Fibroblast of skin of right quadriceps (primary cell): ENCODE measurements around the gene SUPT20HL1.
A peak's percentile ranks its signal among the peaks of the same experiment; 100 is the strongest.
"Not testable (repeated sequence)": the region's sequence is repeated elsewhere in the genome, so short reads cannot be mapped to it uniquely, and the experiment has no call there.

ENCODE experiments used
- DNase-seq: peaks from one replicate; pipeline ENCODE4 v3.0.0-alpha.2; 2013

The SUPT20HL1 gene

DNA sequence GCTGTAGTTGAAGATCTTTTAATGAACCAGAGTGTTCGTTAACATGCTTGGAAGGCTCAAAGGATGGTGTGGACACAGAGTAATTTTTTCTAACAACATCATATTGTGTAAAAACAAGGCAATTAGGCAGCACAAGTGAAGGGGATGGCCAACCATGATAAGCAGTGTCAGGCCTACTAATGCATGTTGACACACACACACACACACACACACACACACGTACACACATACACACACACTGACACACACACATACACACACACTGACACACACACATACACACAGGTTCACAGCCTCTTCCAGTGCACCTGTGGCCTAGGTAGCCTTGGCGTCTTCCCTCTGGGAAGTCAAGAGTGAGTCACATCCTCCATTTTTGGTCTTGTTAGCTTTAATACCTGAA, at the start of gene SUPT20HL1:
TSS of gene SUPT20HL1 (plus strand) at position 368 of the 400 bp plus-strand sequence. CDS start 2,122 bp downstream, outside the sequence.
- no peak for DNase-seq

DNA sequence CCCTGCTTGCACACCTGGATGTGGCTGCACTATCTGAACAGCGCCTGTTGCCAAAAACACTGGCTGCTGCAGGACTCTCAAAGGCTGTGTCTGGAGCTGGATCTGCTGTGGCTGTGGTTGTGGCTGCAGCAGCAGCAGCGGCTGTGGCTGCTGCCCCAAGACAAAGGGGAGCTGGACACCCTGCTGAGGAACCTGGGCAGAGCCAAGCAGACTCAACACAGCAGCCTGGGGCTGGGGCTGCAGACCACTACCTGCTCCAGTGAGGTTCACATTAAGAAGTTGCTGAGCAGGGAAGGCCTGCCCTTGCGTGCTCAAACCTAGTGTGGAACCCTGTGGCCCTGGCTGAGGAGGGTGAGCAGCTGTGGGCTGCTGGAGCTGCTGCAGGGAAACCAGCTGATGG, 49.5 kb upstream of the SUPT20HL1 start:
- DNase-seq: not testable (repeated sequence)

DNA sequence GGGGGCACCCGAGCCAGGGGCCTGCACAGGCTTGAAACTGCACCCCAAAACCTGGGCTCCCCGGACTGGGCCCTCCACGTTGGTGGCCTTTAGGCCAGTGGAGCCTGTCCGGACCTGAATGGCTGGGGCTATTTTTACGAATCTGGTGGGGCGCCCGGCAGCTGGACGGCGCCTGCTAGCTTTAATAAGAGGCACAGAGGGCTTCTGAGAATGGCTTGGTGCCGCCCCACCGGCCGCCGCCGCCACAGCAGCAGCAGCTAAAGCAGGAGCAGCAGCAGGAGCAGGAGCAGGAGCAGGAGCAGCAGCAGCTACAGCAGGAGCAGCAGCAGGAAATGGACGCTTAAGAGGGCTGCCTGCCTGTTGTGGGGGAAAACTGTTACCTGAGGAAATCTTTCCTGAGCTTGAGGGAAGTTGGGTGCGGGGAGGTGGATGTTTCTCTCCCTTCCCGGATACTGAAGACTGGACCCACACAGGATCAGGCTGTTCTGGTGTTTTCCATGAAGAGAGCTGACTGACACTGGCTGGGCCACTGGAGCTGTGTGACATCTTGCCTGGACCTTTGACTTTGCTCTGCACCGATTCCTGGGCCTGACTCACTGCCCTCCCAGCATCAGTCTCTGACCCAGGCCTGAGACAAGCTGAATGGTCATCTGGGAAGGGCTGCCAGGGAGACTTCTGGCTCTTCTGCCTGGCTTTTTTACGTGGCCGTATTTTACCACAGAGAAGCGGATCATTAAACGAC, 48.8 kb upstream of the SUPT20HL1 start:
- not testable (repeated sequence) for DNase-seq

DNA sequence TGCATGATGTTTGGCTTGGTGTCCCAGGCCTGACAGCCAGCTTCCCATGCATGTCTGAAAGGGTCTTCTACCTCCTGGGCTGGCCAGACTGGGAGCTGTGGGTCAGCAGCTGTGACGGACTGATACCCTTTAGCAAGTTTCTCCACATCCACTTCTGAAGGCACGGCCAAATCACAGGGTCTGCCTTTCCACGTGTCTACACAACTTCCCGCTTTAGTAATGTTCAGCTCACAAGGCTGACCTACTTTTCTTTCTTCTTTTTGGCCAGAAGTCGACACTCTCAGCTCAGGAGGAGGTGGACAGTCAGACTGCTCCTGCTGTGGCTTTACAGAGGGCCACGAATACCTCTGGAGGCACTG, 48.2 kb upstream of the SUPT20HL1 start:
- not testable (repeated sequence) for DNase-seq

DNA sequence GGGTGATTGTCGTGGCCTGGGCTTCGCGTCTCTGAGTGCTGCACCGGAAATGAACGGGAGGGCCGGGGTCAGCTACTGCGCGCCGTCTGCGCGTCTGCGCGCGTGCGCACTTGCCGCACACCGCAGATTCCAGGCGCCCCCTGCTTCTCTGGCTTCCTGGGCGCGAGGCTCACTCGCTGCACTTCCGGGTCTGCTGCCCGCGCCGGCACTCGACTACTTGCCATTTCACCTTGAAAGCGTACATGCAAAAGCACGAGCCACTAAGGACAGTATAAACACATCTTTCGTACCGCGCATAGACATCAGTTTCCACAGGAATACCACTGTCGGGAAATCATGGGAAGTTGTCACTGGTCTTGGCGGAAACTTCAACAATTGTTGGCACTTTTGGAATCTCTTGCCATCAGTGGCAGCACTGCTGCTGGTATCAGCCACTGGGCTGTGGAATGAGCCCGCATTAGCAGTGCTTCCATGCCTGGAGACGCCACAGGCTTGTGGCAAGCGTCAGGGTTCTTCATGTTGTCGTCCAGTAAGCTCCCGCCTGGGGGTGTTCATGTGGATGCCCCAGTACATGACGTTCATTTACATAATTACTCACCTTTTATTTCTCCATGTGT, 46.3 kb upstream of the SUPT20HL1 start, which contains the start of gene SUPT20HL2:
TSS of gene SUPT20HL2 (minus strand) at position 51 of the 617 bp plus-strand sequence. CDS start 754 bp downstream, outside the sequence.
- no peak for DNase-seq

DNA sequence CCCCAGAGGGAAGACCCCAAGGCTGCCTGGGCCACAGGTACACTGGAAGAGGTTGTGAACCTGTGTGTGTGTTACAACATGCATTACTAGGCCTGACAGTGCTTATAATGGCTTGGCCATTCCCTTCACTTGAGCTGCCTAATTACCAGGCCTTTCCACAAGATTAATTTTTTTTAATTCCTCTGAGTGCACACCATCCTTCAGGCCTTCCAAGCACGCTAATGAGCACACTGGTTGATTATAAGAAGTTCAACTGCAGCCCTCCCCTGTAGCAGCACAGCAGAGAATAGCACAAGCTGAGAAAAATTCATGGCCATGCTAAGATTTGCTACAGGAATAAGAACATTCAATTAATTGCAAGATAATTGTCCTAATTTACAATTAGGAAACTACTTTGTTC, 44.3 kb upstream of the SUPT20HL1 start:
- DNase-seq: no peak

DNA sequence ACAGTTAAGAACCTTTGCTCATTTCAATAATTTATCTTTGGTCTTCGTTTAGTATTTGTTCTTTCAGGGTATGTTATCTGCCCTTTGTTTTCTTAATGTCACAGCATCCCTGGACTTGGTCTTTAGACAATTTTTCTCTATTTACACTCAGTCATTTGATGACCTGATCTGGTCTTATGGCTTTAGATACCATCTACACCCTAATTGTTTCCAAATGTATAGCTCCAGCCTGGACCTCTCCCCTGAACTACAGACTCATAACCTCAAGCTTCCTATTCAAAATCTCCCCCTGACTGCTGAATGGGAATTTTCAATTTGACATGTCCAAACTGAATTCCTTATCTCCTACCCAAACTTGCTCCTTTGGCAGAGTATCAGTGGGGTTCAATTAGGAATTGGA, 42.9 kb upstream of the SUPT20HL1 start:
- no peak for DNase-seq

DNA sequence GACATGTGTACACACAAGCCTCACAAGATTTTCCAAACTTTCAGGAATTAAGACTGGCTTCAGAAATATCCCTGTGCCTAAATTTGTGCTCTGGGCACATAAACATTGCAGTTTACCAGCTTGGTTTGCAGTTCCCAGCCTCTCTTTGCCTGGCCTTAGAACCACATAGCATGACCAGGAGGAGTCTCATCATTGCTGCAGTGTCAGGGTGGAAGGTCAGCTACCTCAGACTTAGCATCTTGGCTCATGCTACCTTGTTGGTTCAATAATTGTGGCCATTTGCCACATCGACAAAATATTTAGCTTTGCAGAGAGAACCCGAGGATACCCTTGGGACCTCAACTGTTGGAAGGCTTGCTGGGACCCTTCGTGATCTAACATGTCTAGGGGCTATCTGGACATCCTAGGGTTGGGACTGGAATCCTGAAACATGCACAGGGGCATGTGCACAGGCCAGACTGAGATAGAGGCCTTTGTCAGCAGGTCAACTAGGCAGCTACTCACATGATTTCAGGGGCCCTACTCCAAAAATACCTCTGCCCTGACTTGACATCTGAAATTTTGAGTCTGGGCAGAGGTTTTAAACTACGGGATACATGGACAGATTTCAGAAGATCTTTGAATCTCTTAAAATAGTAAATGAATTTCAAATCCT, 38.6 kb upstream of the SUPT20HL1 start:
- no peak for DNase-seq

DNA sequence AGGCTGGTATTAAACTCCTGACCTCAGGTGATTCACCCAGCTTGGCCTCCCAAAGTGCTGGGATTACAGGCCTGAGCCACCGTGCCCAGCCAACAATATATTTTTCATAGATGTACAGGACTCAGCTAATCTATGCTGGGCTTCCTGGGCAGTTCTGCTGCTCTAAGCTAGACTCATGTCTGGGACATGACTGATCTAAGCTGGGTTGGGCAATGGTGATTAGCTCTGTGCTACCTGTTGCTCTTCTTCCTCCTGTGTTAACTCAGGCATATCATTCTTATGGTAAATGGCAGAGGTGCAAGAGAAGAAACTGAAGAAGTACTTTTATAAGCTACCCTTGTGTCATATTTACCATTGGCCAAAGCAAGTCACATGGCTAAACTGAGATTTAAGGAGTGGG, 35.2 kb upstream of the SUPT20HL1 start:
- DNase-seq: no peak

DNA sequence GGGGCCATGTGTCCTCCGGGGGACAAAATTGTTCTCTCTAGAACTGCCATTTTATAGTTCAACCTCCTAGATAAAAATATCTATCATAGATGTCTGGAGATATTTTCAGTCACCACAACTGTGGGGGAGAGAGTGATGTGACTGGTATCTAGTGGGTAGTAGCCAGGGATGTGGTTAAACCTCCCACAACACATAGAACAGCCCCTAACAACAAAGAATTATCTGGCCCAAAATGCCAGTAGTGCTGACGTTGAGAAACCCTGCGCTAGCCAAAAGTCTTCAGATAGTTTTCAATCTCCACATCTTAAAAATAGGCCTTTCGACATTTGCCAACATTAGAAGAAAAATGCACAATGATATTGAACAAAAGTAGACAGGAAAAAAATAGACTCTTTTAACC, 27.6 kb upstream of the SUPT20HL1 start:
- peak; percentile 18 for DNase-seq

DNA sequence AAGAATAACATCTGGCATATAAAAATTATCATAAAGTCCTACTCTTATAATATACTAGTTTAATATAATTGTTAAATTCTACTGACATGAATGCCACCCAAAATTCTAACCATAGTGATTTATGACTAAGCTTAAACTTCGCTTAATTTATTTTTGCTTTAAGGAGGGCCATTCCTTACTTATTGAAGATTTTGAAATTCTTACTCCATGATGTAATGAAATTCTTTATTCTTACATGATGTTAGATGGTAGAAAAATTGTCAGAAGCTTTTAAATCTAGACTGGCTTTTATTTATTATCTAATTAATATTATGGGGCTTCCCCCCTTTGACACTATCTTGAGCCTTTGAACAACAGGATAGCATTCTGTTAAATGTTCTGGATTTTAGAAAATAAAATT, 27.1 kb upstream of the SUPT20HL1 start:
- no peak for DNase-seq

DNA sequence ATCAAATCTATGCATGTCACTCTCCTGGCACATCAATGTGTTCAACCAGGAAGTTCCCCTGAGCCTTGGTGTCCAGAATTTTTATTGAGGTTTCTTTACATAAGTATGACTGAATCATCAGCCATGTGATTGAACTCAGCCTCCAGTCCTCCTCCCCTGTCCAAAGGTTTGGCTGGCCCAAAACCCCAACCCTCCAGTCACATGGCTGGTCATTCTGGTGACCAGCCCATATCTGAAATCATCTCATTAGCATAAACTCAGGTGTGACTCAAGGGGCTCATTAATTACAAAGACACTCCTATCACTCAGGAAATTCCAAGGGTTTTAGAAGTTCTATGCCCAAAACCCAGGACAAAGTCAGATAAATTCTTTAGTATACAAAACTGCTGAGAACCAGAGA, 26.0 kb upstream of the SUPT20HL1 start:
- DNase-seq: no peak

DNA sequence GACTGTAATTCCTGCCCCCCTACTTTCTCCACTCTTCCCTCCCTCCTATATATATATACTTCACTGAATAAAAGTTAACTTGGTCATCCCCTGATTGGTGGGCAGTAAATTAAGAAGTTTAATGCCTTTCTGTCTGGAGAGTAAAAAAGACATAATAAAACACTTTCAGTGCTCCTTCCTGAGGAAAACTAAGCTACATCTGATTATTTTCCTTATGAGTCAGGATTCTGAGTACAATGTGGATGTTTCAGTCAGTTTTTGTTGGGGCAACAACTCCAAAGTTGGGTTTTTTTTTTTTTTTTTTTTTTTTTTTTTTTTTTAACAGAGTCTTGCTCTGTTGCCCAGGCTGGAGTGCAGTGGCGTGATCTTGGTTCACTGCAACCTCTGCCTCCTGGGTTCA, 24.6 kb upstream of the SUPT20HL1 start:
- DNase-seq: peak; percentile 24

DNA sequence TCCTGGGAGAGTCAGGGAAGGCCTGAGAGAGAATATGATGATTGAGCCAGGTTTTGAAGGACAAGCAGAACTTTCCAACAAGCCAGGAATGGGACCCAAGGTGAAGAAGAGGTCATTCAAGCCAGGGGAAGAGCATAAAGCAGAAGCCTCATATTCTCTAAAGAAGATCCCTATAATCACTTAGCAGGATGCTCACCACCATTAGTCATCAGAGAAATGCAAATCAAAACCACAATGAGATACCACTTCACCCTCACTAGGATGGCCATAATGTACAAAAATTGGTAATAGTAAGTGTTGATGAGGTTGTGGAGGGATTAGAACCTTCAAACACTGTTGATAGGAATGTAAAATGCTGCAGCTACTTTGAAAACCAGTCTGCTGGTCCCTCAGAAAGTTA, 20.5 kb upstream of the SUPT20HL1 start:
- DNase-seq: peak; percentile 25

DNA sequence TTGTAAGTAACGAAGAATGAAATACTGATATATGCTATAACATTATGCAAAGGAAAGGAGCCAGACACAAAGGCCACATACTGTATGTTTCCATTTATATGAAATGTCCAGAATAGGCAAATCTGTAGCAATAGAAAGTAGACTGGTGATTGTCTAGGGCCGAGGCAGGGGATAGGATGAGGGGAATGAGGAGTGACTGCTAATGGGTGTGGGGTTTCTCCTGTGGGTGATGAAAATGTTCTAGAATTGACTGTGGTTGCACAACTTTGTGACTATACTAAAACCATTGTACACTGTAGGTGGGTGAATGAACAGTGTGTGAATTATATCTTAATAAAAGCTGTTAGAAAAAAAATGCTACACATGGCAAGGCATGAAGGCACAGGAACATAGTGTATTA, 19.9 kb upstream of the SUPT20HL1 start:
- no peak for DNase-seq

DNA sequence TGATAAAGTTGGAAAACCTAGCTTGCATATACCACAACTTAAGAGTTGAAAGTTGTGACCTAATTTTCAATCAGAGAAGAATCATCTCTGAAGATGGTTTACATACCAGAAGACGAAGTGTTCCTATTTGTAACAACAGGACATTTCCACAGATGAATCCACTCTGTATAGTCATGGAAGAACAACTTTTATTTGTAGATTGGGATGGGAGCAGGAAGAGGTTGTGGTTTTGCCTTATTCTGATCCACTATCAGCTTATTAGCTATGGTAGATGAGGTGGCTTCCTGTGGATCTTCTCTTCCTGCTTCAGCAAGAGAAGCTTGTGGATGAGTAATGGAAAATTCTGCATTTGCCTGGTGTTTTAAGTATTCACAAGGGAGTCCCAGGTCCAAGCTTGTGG, 18.6 kb upstream of the SUPT20HL1 start:
- peak; percentile 83 for DNase-seq

DNA sequence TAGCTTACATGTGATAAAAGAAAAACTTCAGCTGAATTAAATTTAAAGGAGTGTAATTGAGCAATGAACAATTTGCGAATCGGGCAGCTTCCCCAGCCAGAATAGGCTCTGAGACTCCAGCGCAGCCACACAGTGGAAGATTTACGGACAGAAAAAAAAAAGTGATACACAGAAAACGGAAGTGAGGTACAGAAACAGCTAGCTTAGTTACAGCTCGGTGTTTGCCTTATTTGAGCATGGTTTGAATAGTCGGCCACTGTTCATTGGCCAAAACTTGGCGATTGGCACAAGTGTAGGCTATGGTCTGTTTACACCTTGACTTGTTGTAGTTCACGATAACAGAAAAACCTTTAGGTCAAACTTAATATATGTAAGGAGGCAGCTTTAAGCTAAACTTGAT, 16.7 kb upstream of the SUPT20HL1 start:
- DNase-seq: no peak

DNA sequence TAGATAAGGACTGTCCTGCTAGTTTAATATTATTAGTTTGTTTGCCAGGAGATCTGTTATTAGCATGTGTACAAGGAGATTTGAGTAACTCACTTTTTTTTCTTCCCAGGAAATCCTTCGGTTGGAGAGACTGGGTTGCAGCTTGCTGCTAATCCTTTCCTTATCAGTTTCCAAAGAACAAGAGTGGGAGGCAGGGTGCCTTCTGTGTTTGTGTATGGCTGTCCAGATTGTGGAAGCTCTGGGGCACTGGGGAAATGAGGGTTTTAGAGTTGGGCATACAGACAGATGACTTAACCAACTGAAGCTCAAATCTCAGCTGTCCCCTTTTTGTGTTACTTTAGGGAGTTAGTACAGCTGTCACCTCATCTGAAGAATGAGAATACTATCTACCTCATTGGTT, 12.6 kb upstream of the SUPT20HL1 start:
- no peak for DNase-seq

DNA sequence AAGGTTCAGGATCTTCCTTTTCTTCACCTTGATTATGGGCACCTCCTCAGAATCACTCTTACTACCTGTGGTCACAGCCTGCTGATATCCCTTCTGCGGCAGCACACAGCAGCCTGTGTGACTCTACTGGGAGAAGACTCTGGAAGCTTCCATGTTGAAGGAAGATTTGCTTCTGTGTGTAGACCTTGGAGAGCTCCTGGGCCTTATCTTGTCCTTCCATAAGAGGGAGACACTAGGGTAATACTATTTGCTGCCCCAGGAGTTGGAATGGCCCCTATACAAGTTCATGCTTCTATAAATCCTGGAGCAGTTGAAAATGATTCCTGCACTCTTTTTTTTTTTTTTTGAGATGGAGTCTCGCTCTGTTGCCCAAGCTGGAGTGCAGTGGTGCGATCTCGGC, 10.2 kb upstream of the SUPT20HL1 start:
- DNase-seq: no peak

DNA sequence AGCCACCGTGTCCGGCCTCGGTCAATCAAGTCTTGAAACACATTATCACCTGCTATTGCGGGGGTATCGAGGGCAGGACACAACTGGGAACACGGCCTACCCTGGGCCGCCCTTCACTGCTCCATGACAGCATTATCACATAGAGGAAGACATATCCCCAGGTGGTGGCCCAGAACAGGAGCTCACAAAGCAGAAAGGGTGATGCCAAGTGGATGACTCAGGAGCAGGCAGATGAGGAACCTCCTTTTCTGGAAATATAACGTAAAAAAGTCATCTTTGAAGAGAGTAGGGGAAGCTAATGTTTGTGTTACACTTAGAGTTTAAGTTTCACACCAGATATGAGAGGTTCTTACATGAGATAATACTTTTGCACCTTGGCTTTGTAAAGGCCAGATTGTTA, 5.3 kb upstream of the SUPT20HL1 start:
- no peak for DNase-seq

DNA sequence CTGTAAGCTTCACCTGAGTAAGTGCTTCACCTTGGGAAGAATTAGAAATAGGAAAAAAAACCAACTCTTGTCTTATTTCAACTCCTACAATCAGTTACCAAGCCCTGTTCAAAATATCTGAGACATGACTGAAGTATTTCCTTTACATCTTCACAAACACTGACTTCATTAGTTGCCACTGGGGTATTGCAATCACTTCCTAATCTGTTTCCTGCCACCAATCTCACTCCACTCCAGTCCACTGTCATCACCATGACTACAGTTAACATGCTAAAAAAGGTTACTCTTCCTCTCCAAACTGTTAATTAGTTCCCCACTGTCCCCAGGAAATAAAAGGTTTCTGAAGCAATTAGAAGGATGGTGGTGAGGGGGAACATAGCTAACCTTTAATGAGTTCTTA, 3.3 kb upstream of the SUPT20HL1 start:
- DNase-seq: peak; percentile 33

DNA sequence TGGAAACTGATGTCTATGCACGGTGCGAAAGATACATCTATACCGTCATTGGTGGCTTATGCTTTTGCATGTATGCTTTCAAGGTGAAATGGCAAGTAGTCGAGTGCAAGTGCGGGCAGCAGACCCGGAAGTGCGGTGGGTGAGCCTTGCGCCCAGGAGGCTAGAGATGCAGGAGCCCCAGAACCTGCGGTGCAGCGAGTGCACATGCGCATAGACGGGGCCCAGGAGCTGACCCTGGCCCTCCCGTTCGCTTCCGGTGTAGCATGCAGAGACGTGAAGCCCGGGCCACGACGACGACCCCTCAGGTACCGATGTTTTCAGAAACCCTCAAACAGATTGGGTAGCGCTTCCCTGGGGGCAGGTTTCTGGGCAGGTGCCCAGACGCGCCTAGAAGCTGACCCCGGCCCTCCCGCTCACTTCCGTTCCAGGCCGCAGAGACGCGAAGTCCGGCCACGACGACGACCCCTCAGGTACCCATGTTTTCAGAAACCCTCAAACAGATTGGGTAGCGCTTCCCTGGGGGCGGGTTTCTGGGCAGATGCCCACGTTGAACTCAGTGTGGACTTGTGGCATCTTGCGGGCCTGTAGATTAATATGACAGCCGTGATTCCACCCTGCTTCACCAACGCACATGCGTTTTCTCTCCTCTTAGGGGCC, 1.8 kb downstream of the SUPT20HL1 start:
- DNase-seq: not testable (repeated sequence)

DNA sequence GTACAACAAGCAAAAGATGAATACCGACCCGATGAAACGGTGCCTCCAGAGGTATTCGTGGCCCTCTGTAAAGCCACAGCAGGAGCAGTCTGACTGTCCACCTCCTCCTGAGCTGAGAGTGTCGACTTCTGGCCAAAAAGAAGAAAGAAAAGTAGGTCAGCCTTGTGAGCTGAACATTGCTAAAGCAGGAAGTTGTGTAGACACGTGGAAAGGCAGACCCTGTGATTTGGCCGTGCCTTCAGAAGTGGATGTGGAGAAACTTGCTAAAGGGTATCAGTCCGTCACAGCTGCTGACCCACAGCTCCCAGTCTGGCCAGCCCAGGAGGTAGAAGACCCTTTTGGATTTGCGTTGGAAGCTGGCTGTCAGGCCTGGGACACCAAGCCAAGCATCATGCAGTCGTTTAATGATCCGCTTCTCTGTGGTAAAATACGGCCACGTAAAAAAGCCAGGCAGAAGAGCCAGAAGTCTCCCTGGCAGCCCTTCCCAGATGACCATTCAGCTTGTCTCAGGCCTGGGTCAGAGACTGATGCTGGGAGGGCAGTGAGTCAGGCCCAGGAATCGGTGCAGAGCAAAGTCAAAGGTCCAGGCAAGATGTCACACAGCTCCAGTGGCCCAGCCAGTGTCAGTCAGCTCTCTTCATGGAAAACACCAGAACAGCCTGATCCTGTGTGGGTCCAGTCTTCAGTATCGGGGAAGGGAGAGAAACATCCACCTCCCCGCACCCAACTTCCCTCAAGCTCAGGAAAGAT, 3.2 kb downstream of the SUPT20HL1 start:
- not testable (repeated sequence) for DNase-seq
